GM23338 (cell line): ENCODE measurements around the gene RBFOX1. TPM values are rescaled to one million over a fixed set of nuclear protein-coding genes. Genes with fewer than 3 reads are reported as not detected.

Source experiments
- ATAC-seq: fragments of 200-7000 bp; cut with Tn5 transposase; 3 replicates; pipeline ENCODE4 v1.9.1; 2020
- DNase-seq: peaks from one replicate; pipeline ENCODE4 v3.0.0-alpha.2; 2015; ENCODE audit warnings: low spot score
- H2AFZ ChIP-seq: fragments of 200-600 bp; sonication (generic); 2 replicates; pipeline ENCODE4 v1.8.0; 2016; ENCODE audit warnings: antibody characterized with exemption, mild to moderate bottlenecking, moderate library complexity
- H3F3A ChIP-seq: fragments of 200-600 bp; sonication (generic); replicated peaks from 2 replicates; pipeline ENCODE4 v1.8.0; 2017; ENCODE audit warnings: antibody characterized with exemption, mixed run types, low read depth
- H3K27ac ChIP-seq: fragments of 200-600 bp; sonication (generic); 2 replicates; pipeline ENCODE4 v1.6.1; 2016; ENCODE audit warnings: low read depth
- H3K27me3 ChIP-seq: fragments of 200-600 bp; sonication (generic); 2 replicates; pipeline ENCODE4 v1.8.0; 2016; ENCODE audit warnings: mild to moderate bottlenecking, mixed run types, moderate library complexity; ENCODE audit not compliant: insufficient read depth
- H3K36me3 ChIP-seq: fragments of 200-600 bp; sonication (generic); 2 replicates; pipeline ENCODE4 v1.8.0; 2016; ENCODE audit warnings: mild to moderate bottlenecking; ENCODE audit not compliant: insufficient read depth
- H3K4me1 ChIP-seq: fragments of 200-600 bp; sonication (generic); 2 replicates; pipeline ENCODE4 v1.8.0; 2016; ENCODE audit warnings: mild to moderate bottlenecking, moderate library complexity; ENCODE audit not compliant: insufficient read depth
- H3K4me2 ChIP-seq: fragments of 200-600 bp; sonication (generic); 2 replicates; pipeline ENCODE4 v1.7.1; 2017; ENCODE audit warnings: mixed run types
- H3K4me3 ChIP-seq: fragments of 200-600 bp; sonication (generic); 2 replicates; pipeline ENCODE4 v1.6.1; 2016; ENCODE audit warnings: mixed run types
- H3K79me2 ChIP-seq: fragments of 200-600 bp; sonication (generic); replicated peaks from 2 replicates; pipeline ENCODE4 v1.8.0; 2017; ENCODE audit warnings: mild to moderate bottlenecking; ENCODE audit not compliant: insufficient read depth
- H3K9me2 ChIP-seq: fragments of 200-600 bp; sonication (generic); 2 replicates; pipeline ENCODE4 v1.8.0; 2017; ENCODE audit not compliant: insufficient read depth
- H4K20me1 ChIP-seq: fragments of 200-600 bp; sonication (generic); replicated peaks from 2 replicates; pipeline ENCODE4 v1.8.0; 2017; ENCODE audit warnings: mild to moderate bottlenecking; ENCODE audit not compliant: insufficient read depth
- H3K27ac Mint-ChIP-seq: 2 replicates; pipeline ENCODE4 v1.8.0; 2020; ENCODE audit warnings: inconsistent platforms, mild to moderate bottlenecking, moderate library complexity, mixed read lengths
- H3K27me3 Mint-ChIP-seq: 3 replicates; pipeline ENCODE4 v1.8.0; 2022; ENCODE audit warnings: low read depth, mild to moderate bottlenecking, moderate library complexity, mixed read lengths, inconsistent platforms; ENCODE audit not compliant: insufficient read depth, poor library complexity
- H3K36me3 Mint-ChIP-seq: 3 replicates; pipeline ENCODE4 v1.8.0; 2021; ENCODE audit warnings: low read depth, mild to moderate bottlenecking, inconsistent platforms, moderate library complexity, mixed read lengths
- H3K4me1 Mint-ChIP-seq: 3 replicates; pipeline ENCODE4 v1.8.0; 2020; ENCODE audit warnings: mild to moderate bottlenecking, inconsistent platforms, mixed read lengths
- H3K4me3 Mint-ChIP-seq: 3 replicates; pipeline ENCODE4 v1.8.0; 2021; ENCODE audit warnings: moderate library complexity, mild to moderate bottlenecking, inconsistent platforms, mixed read lengths
- H3K9me3 Mint-ChIP-seq: 3 replicates; pipeline ENCODE4 v1.8.0; 2020; ENCODE audit warnings: moderate library complexity, mild to moderate bottlenecking, inconsistent platforms, mixed read lengths
- CREB1 ChIP-seq: fragments of 250-450 bp; sonication (Bioruptor Pico); IDR thresholded peaks from 2 replicates; pipeline ENCODE4 v1.5.0; 2020; ENCODE audit warnings: low read depth, mild to moderate bottlenecking, moderate library complexity
- EZH2 ChIP-seq: fragments of 200-600 bp; sonication (generic); IDR thresholded peaks from one replicate; pipeline ENCODE4 v1.8.0; 2017; ENCODE audit warnings: antibody characterized with exemption, mild to moderate bottlenecking, low read depth; ENCODE audit not compliant: unreplicated experiment
- EZH2phosphoT487 ChIP-seq: fragments of 200-600 bp; sonication (generic); IDR thresholded peaks from one replicate; pipeline ENCODE4 v1.8.1; 2018; ENCODE audit warnings: antibody characterized with exemption; ENCODE audit not compliant: unreplicated experiment
- JUNB ChIP-seq: IDR thresholded peaks from one replicate; pipeline ENCODE4 v1.6.1; 2016; ENCODE audit warnings: antibody characterized with exemption; ENCODE audit not compliant: unreplicated experiment
- POLR2AphosphoS5 ChIP-seq: IDR thresholded peaks from 2 replicates; pipeline ENCODE4 v1.6.1; 2016; ENCODE audit warnings: antibody characterized with exemption, low read depth
- ZNF114 ChIP-seq: fragments of 250-450 bp; sonication (Bioruptor Pico); IDR thresholded peaks from 2 replicates; pipeline ENCODE4 v1.5.0; 2020; ENCODE audit warnings: mild to moderate bottlenecking, moderate library complexity
- ZNF331 ChIP-seq: fragments of 250-450 bp; sonication (Bioruptor Pico); IDR thresholded peaks from 2 replicates; pipeline ENCODE4 v1.5.0; 2020; ENCODE audit warnings: low read depth, mild to moderate bottlenecking, moderate library complexity
- polyA plus RNA-seq: library from polyadenylated mRNA; unstranded; fragments of >200 nt; fragmentation: Nextera tagmentation; extraction: Ambion mirVana; gene quantifications from 2 replicates; pipeline ENCODE4 v1.2.1, GENCODE V29; 2016
- total RNA-seq: library from RNA; depleted of rRNA; stranded (reverse); fragments of >200 nt; shearing (Covaris generic); gene quantifications from 2 replicates; pipeline ENCODE4 v1.2.3, GENCODE V29; 2014
- TF ChIP-seq, protein P1 (sequence below): fragments of 250-450 bp; sonication (Bioruptor Pico); IDR thresholded peaks from 2 replicates; pipeline ENCODE4 v1.5.0; 2020; ENCODE audit warnings: mild to moderate bottlenecking, moderate library complexity
- TF ChIP-seq, protein P2 (sequence below): IDR thresholded peaks from 2 replicates; pipeline ENCODE4 v1.6.1; 2016; ENCODE audit warnings: antibody characterized with exemption
- TF ChIP-seq, protein P3 (sequence below), 2 experiments: fragments of 200-600 bp in 1 of 2; sonication (generic) in 1 of 2; conservative IDR thresholded peaks; 2 replicates each; pipeline versions ENCODE4 v1.5.1 to v1.6.1; 2016 to 2017; ENCODE audit warnings: antibody characterized with exemption in 2 of 2, low read depth in 2 of 2, mild to moderate bottlenecking in 2 of 2, moderate library complexity in 1 of 2
- TF ChIP-seq, protein P4 (sequence below): IDR thresholded peaks from one replicate; pipeline ENCODE4 v1.6.1; 2018; ENCODE audit warnings: antibody characterized with exemption; ENCODE audit not compliant: unreplicated experiment

The RBFOX1 gene
- total and polyA plus RNA-seq, 2 experiments from 2014 or later: 2.5 to 3.6 TPM

DNA sequence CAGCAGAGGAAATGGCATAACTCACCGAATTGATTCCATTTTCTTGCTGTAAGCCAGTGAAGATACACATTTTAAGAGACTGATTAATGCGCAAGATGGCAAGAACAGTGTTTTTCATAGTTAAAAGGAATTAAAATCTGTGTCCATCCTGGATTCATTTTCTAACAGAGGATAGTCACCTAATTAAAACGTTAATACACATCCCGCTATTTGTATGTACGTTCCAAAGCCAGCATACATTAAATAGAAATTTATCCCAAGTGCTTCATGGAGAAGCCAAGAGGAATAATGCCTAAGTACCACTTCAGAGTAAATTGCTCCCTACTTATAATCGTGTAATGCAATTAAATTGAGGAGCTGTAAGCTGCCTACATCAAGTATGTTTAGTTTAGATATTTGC lies 49.9 kb downstream of the RBFOX1 start (continued):
- TF ChIP-seq, protein P1, sequence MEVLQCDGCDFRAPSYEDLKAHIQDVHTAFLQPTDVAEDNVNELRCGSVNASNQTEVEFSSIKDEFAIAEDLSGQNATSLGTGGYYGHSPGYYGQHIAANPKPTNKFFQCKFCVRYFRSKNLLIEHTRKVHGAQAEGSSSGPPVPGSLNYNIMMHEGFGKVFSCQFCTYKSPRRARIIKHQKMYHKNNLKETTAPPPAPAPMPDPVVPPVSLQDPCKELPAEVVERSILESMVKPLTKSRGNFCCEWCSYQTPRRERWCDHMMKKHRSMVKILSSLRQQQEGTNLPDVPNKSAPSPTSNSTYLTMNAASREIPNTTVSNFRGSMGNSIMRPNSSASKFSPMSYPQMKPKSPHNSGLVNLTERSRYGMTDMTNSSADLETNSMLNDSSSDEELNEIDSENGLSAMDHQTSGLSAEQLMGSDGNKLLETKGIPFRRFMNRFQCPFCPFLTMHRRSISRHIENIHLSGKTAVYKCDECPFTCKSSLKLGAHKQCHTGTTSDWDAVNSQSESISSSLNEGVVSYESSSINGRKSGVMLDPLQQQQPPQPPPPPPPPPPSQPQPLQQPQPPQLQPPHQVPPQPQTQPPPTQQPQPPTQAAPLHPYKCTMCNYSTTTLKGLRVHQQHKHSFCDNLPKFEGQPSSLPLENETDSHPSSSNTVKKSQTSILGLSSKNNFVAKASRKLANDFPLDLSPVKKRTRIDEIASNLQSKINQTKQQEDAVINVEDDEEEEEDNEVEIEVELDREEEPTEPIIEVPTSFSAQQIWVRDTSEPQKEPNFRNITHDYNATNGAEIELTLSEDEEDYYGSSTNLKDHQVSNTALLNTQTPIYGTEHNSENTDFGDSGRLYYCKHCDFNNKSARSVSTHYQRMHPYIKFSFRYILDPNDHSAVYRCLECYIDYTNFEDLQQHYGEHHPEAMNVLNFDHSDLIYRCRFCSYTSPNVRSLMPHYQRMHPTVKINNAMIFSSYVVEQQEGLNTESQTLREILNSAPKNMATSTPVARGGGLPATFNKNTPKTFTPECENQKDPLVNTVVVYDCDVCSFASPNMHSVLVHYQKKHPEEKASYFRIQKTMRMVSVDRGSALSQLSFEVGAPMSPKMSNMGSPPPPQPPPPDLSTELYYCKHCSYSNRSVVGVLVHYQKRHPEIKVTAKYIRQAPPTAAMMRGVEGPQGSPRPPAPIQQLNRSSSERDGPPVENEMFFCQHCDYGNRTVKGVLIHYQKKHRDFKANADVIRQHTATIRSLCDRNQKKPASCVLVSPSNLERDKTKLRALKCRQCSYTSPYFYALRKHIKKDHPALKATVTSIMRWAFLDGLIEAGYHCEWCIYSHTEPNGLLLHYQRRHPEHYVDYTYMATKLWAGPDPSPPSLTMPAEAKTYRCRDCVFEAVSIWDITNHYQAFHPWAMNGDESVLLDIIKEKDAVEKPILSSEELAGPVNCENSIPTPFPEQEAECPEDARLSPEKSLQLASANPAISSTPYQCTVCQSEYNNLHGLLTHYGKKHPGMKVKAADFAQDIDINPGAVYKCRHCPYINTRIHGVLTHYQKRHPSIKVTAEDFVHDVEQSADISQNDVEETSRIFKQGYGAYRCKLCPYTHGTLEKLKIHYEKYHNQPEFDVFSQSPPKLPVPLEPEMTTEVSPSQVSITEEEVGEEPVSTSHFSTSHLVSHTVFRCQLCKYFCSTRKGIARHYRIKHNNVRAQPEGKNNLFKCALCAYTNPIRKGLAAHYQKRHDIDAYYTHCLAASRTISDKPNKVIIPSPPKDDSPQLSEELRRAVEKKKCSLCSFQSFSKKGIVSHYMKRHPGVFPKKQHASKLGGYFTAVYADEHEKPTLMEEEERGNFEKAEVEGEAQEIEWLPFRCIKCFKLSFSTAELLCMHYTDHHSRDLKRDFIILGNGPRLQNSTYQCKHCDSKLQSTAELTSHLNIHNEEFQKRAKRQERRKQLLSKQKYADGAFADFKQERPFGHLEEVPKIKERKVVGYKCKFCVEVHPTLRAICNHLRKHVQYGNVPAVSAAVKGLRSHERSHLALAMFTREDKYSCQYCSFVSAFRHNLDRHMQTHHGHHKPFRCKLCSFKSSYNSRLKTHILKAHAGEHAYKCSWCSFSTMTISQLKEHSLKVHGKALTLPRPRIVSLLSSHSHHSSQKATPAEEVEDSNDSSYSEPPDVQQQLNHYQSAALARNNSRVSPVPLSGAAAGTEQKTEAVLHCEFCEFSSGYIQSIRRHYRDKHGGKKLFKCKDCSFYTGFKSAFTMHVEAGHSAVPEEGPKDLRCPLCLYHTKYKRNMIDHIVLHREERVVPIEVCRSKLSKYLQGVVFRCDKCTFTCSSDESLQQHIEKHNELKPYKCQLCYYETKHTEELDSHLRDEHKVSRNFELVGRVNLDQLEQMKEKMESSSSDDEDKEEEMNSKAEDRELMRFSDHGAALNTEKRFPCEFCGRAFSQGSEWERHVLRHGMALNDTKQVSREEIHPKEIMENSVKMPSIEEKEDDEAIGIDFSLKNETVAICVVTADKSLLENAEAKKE (CRISPR knock-in tag): no peak
- no peak for TF ChIP-seq POLR2AphosphoS5
- TF ChIP-seq ZNF331 (CRISPR knock-in tag): no peak
- TF ChIP-seq EZH2phosphoT487: no peak
- no peak for TF ChIP-seq JUNB
- TF ChIP-seq, protein P2, sequence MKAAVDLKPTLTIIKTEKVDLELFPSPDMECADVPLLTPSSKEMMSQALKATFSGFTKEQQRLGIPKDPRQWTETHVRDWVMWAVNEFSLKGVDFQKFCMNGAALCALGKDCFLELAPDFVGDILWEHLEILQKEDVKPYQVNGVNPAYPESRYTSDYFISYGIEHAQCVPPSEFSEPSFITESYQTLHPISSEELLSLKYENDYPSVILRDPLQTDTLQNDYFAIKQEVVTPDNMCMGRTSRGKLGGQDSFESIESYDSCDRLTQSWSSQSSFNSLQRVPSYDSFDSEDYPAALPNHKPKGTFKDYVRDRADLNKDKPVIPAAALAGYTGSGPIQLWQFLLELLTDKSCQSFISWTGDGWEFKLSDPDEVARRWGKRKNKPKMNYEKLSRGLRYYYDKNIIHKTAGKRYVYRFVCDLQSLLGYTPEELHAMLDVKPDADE: no peak

DNA sequence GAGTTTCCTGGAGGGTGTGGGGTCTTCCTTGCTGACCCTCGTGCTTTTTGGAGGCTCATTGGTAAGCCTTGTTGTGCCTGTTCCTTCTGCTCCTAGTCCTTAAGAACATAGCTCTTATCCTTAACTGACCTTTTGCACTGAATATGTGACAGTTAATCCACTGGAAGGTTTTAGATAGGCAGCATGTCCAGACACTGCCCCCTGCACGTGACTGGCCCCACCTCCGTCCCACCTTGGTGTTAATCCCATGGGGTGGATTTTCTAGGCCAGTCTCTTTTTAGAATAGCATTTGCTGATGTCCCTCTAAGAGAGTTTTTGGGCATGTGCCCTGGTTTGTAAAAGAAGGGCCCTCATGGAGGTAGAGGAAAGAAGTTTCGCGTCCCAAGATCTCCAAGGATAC lies 58.3 kb downstream of the RBFOX1 start:
- no peak overlapping the region for H2AFZ ChIP-seq
- H3K4me3 ChIP-seq: no peak overlapping the region
- H3K9me2 ChIP-seq: no peaks in the 10 kb centered on the region
- Mint-ChIP-seq H3K27ac (no peak overlapping the region), H3K9me3 (peaks cover 11% of the 10 kb centered on the region; the same call in 2 of the 3 replicates), H3K36me3 (no peaks in the 10 kb centered on the region; the same call in 2 of the 3 replicates), H3K4me1 (no peaks in the 10 kb centered on the region; the same call in 2 of the 3 replicates), H3K27me3 (no peaks in the 10 kb centered on the region), H3K4me3 (no peak overlapping the region)
- DNase-seq: no peak
- H3K27ac ChIP-seq: no peak overlapping the region
- H3F3A ChIP-seq: no peaks in the 10 kb centered on the region
- no peaks in the 10 kb centered on the region for H3K79me2 ChIP-seq
- no peaks in the 10 kb centered on the region for H3K4me1 ChIP-seq
- H3K36me3 ChIP-seq: peaks cover 9% of the 10 kb centered on the region; the same call in 1 of the 2 replicates
- no peak for ATAC-seq
- no peaks in the 10 kb centered on the region for H3K27me3 ChIP-seq
- no peak overlapping the region for H3K4me2 ChIP-seq
- no peaks in the 10 kb centered on the region for H4K20me1 ChIP-seq
- TF ChIP-seq ZNF331 (CRISPR knock-in tag) (no peak), EZH2 (no peak), EZH2phosphoT487 (no peak), POLR2AphosphoS5 (no peak), JUNB (no peak), ZNF114 (CRISPR knock-in tag) (no peak), CREB1 (no peak)
- TF ChIP-seq, protein P2: no peak
- TF ChIP-seq, protein P3, sequence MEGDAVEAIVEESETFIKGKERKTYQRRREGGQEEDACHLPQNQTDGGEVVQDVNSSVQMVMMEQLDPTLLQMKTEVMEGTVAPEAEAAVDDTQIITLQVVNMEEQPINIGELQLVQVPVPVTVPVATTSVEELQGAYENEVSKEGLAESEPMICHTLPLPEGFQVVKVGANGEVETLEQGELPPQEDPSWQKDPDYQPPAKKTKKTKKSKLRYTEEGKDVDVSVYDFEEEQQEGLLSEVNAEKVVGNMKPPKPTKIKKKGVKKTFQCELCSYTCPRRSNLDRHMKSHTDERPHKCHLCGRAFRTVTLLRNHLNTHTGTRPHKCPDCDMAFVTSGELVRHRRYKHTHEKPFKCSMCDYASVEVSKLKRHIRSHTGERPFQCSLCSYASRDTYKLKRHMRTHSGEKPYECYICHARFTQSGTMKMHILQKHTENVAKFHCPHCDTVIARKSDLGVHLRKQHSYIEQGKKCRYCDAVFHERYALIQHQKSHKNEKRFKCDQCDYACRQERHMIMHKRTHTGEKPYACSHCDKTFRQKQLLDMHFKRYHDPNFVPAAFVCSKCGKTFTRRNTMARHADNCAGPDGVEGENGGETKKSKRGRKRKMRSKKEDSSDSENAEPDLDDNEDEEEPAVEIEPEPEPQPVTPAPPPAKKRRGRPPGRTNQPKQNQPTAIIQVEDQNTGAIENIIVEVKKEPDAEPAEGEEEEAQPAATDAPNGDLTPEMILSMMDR (conservative IDR thresholded peaks at IDR 0.05; ENCODE audit: low read depth in 2 of 2): no peak
- TF ChIP-seq, protein P4, sequence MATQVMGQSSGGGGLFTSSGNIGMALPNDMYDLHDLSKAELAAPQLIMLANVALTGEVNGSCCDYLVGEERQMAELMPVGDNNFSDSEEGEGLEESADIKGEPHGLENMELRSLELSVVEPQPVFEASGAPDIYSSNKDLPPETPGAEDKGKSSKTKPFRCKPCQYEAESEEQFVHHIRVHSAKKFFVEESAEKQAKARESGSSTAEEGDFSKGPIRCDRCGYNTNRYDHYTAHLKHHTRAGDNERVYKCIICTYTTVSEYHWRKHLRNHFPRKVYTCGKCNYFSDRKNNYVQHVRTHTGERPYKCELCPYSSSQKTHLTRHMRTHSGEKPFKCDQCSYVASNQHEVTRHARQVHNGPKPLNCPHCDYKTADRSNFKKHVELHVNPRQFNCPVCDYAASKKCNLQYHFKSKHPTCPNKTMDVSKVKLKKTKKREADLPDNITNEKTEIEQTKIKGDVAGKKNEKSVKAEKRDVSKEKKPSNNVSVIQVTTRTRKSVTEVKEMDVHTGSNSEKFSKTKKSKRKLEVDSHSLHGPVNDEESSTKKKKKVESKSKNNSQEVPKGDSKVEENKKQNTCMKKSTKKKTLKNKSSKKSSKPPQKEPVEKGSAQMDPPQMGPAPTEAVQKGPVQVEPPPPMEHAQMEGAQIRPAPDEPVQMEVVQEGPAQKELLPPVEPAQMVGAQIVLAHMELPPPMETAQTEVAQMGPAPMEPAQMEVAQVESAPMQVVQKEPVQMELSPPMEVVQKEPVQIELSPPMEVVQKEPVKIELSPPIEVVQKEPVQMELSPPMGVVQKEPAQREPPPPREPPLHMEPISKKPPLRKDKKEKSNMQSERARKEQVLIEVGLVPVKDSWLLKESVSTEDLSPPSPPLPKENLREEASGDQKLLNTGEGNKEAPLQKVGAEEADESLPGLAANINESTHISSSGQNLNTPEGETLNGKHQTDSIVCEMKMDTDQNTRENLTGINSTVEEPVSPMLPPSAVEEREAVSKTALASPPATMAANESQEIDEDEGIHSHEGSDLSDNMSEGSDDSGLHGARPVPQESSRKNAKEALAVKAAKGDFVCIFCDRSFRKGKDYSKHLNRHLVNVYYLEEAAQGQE: no peak
